Vagina (tissue), 2 donors: ENCODE results near the gene POU2F3. TPM values are rescaled to one million over a fixed set of nuclear protein-coding genes. Genes with fewer than 3 reads are reported as not detected.
"Not testable (repeated sequence)": the region's sequence is repeated elsewhere in the genome, so short reads cannot be mapped to it uniquely, and the experiment has no call there.

Source experiments
- DNase-seq, 2 donors: peaks; one replicate each; pipeline ENCODE4 v3.0.0-alpha.2; 2017; ENCODE audit errors: extremely low spot score in 2 of 2
- H3K27ac ChIP-seq: fragments of 200-600 bp; sonication (generic); one replicate; pipeline ENCODE4 v1.5.1; 2019
- H3K27me3 ChIP-seq: fragments of 200-600 bp; sonication (generic); one replicate; pipeline ENCODE4 v1.5.1; 2019
- H3K36me3 ChIP-seq, 2 donors: fragments of 200-600 bp; sonication (generic); one replicate each; pipeline ENCODE4 v1.5.1; 2017 to 2019
- H3K4me1 ChIP-seq: fragments of 200-600 bp; sonication (generic); one replicate; pipeline ENCODE4 v1.5.1; 2019
- H3K4me3 ChIP-seq, 2 donors: fragments of 200-600 bp; sonication (generic); 1 replicate in 1 of 2; 2 replicates in 1 of 2; pipeline ENCODE4 v1.5.1; 2016 to 2019
- H3K9me3 ChIP-seq: fragments of 200-600 bp; sonication (generic); one replicate; pipeline ENCODE4 v1.5.1; 2019
- CTCF ChIP-seq, 3 experiments: fragments of 450-650 bp in 2 of 3; fragments of 200-600 bp in 1 of 3; sonication (generic) in 1 of 3; IDR thresholded peaks; one replicate each; pipeline ENCODE4 v1.5.1; 2017 to 2019; ENCODE audit warnings: antibody characterized with exemption in 3 of 3, mild to moderate bottlenecking in 2 of 3, moderate library complexity in 2 of 3
- POLR2A ChIP-seq, 2 donors: fragments of 450-650 bp; IDR thresholded peaks; one replicate each; pipeline ENCODE4 v1.6.1; 2017; ENCODE audit warnings: antibody characterized with exemption in 2 of 2, mild to moderate bottlenecking in 2 of 2, moderate library complexity in 2 of 2
- POLR2AphosphoS5 ChIP-seq, 2 donors: sonication (generic); formaldehyde crosslinking; IDR thresholded peaks; one replicate each; pipeline ENCODE4 v1.9.0; 2017; ENCODE audit warnings: antibody characterized with exemption in 2 of 2, mild to moderate bottlenecking in 2 of 2, low read depth in 1 of 2; ENCODE audit not compliant: insufficient read depth in 1 of 2
- intact Hi-C: fragments of 100-400 bp; cut with DNase I; formaldehyde crosslinking; loops from one replicate; pipeline ENCODE4 v1.15.1; 2023
- total RNA-seq: library from RNA; depleted of rRNA; stranded (reverse); fragments of >200 nt; gene quantifications from one replicate; pipeline ENCODE4 v1.2.3, GENCODE V29; 2016

The POU2F3 gene
- total RNA-seq, 1 donor from 2014 or later, result 2.7 TPM

- Histone ChIP-seq H3K27me3 (no peaks in the 10 kb centered on the region), H3K4me3 (no peak overlapping the region), H3K36me3 (no peaks in the 10 kb centered on the region), H3K9me3 (no peaks in the 10 kb centered on the region), H3K27ac (no peak overlapping the region), H3K4me1 (peaks cover 8% of the 10 kb centered on the region)
- no peak for DNase-seq
- TF ChIP-seq POLR2A (IDR thresholded peaks at IDR 0.05), result no peak
- TF ChIP-seq CTCF (IDR thresholded peaks at IDR 0.05), result no peak
- peak in 1 of 2 donors; percentile 72 for TF ChIP-seq POLR2AphosphoS5 (IDR thresholded peaks at IDR 0.05; ENCODE audit: insufficient read depth in 1 of 2, low read depth in 1 of 2)
- intact Hi-C loops, result no loop called here
These were observed 8.8 kb downstream of the POU2F3 start for GRCh38 chr11:120248551-120249278.

GRCh38 chr11:120249279-120250262, 9.6 kb downstream of the POU2F3 start:
- intact Hi-C loops, result no loop called here
- Histone ChIP-seq H3K4me3 (no peak overlapping the region), H3K36me3 (no peaks in the 10 kb centered on the region), H3K9me3 (no peaks in the 10 kb centered on the region), H3K27me3 (no peaks in the 10 kb centered on the region), H3K4me1 (peaks cover 8% of the 10 kb centered on the region), H3K27ac (no peak overlapping the region)
- TF ChIP-seq POLR2A (IDR thresholded peaks at IDR 0.05) (no peak), POLR2AphosphoS5 (IDR thresholded peaks at IDR 0.05; ENCODE audit: insufficient read depth in 1 of 2, low read depth in 1 of 2) (no peak), CTCF (IDR thresholded peaks at IDR 0.05) (no peak)
- no peak for DNase-seq

- H3K36me3 ChIP-seq, H3K4me1 ChIP-seq, DNase-seq, H3K27ac ChIP-seq, H3K27me3 ChIP-seq, H3K9me3 ChIP-seq, intact Hi-C loops, H3K4me3 ChIP-seq: not testable (repeated sequence)
These were observed 13.4 kb downstream of the POU2F3 start for GRCh38 chr11:120253377-120253776.

GRCh38 chr11:120254788-120255518, 15.0 kb downstream of the POU2F3 start:
- TF ChIP-seq POLR2A (IDR thresholded peaks at IDR 0.05) (no peak), CTCF (IDR thresholded peaks at IDR 0.05) (no peak), POLR2AphosphoS5 (IDR thresholded peaks at IDR 0.05; ENCODE audit: insufficient read depth in 1 of 2, low read depth in 1 of 2) (no peak)
- H3K27me3 ChIP-seq, result no peaks in the 10 kb centered on the region
- DNase-seq, result no peak
- intact Hi-C loops, result no loop called here
- H3K36me3 ChIP-seq, result no peaks in the 10 kb centered on the region
- H3K4me3 ChIP-seq, result no peak overlapping the region
- H3K27ac ChIP-seq, result no peak overlapping the region
- no peaks in the 10 kb centered on the region for H3K4me1 ChIP-seq
- H3K9me3 ChIP-seq, result no peaks in the 10 kb centered on the region

GRCh38 chr11:120255519-120255866, 15.6 kb downstream of the POU2F3 start:
- intact Hi-C loops, result no loop called here
- no peak overlapping the region for H3K27ac ChIP-seq
- DNase-seq, result no peak
- H3K9me3 ChIP-seq, result no peaks in the 10 kb centered on the region
- no peaks in the 10 kb centered on the region for H3K27me3 ChIP-seq
- H3K4me3 ChIP-seq, result no peak overlapping the region
- no peaks in the 10 kb centered on the region for H3K36me3 ChIP-seq
- H3K4me1 ChIP-seq, result no peaks in the 10 kb centered on the region
- no peak for TF ChIP-seq POLR2AphosphoS5 (IDR thresholded peaks at IDR 0.05; ENCODE audit: insufficient read depth in 1 of 2, low read depth in 1 of 2)
- no peak for TF ChIP-seq CTCF (IDR thresholded peaks at IDR 0.05)
- TF ChIP-seq POLR2A (IDR thresholded peaks at IDR 0.05), result no peak
